Kidney (tissue), 14 donors: ENCODE measurements around the gene RYR3. TPM values are rescaled to one million over a fixed set of nuclear protein-coding genes. Genes with fewer than 3 reads are reported as not detected.

Experiments
- DNase-seq, 5 donors: peaks; one replicate each; pipeline ENCODE4 v3.0.0-alpha.2; 2013 to 2020
- FAIRE-seq: peaks from 2 replicates; lab custom pipeline; 2012; peaks lifted over from hg19 to GRCh38; lab: Jason Lieb, UNC
- H3K27ac ChIP-seq, 2 donors: one replicate each; pipeline ENCODE4 v1.7.0; 2013; ENCODE audit warnings: low read depth in 2 of 2, low read length in 2 of 2, inconsistent platforms in 1 of 2
- H3K27me3 ChIP-seq: one replicate; pipeline ENCODE4 v1.7.1; 2013; ENCODE audit warnings: low read length, inconsistent platforms; ENCODE audit not compliant: control insufficient read depth, insufficient read depth
- H3K36me3 ChIP-seq, 3 donors: one replicate each; pipeline versions ENCODE4 v1.7.0 to v1.7.1; 2013; ENCODE audit warnings: low read length in 3 of 3, control low read depth in 1 of 3, inconsistent platforms in 1 of 3; ENCODE audit not compliant: insufficient read depth in 3 of 3, control insufficient read depth in 2 of 3
- H3K4me1 ChIP-seq, 3 donors: one replicate each; pipeline versions ENCODE4 v1.7.0 to v1.7.1; 2013; ENCODE audit warnings: low read length in 3 of 3, inconsistent platforms in 1 of 3, low read depth in 1 of 3; ENCODE audit not compliant: control insufficient read depth in 2 of 3, insufficient read depth in 2 of 3
- H3K4me3 ChIP-seq, 3 donors: one replicate each; pipeline versions ENCODE4 v1.7.0 to v1.8.1; 2013; ENCODE audit warnings: low read length in 3 of 3, control low read depth in 1 of 3, inconsistent platforms in 1 of 3
- H3K9ac ChIP-seq, 3 donors: one replicate each; pipeline versions ENCODE4 v1.7.0 to v1.7.1; 2013; ENCODE audit warnings: low read length in 3 of 3, control low read depth in 1 of 3, inconsistent platforms in 1 of 3
- H3K9me3 ChIP-seq, 3 donors: one replicate each; pipeline versions ENCODE4 v1.7.0 to v1.7.1; 2013; ENCODE audit warnings: low read length in 3 of 3, control low read depth in 1 of 3, inconsistent platforms in 1 of 3; ENCODE audit not compliant: control insufficient read depth in 2 of 3, insufficient read depth in 1 of 3
- CTCF ChIP-seq: IDR thresholded peaks from 3 replicates; pipeline ENCODE4 v1.5.1; 2012; ENCODE audit warnings: mild to moderate bottlenecking, moderate library complexity, borderline replicate concordance; ENCODE audit not compliant: insufficient read depth; ENCODE audit errors: extremely low read depth
- intact Hi-C: fragments of 100-400 bp; cut with DNase I; formaldehyde crosslinking; loops from one replicate; pipeline ENCODE4 v1.11.1; 2022
- polyA plus RNA-seq: library from polyadenylated mRNA; stranded (reverse); fragments of 350-450 nt; fragmentation: Illumina TruSeq; extraction: RNeasy Lipid Tissue Mini Kit (QIAGEN cat#74804); gene quantifications from one replicate; pipeline ENCODE4 v1.2.3, GENCODE V29; 2014; ENCODE audit warnings: low read depth, low replicate concordance; ENCODE audit not compliant: insufficient read depth
- total RNA-seq: library from RNA; stranded (reverse); fragmentation: NEBNext Ultra II Directional; extraction: Animal tissue kit (Norgen Biotek cat#: 25700); gene quantifications from one replicate; pipeline ENCODE4 v1.2.1, GENCODE V29; 2021
- donor health status: control.
- donor health status: control.
- donor health status: control.
- donor health status: control.
- donor health status: control.
- donor health status: DM: yes; HTN: yes; CAD: no.
- donor health status: Normal renal cell carcinoma (clear cell type).

The RYR3 gene
- total and polyA plus RNA-seq, 2 donors from 2014 or later: 0.90 to 10.5 TPM

- Histone ChIP-seq H3K36me3 (no peaks in the 10 kb centered on the region), H3K4me3 (no peak overlapping the region), H3K9ac (no peak overlapping the region), H3K27me3 (no peaks in the 10 kb centered on the region), H3K27ac (no peak overlapping the region), H3K9me3 (no peaks in the 10 kb centered on the region), H3K4me1 (no peaks in the 10 kb centered on the region)
- DNase-seq: no peak
- no peak for FAIRE-seq
- no peak for TF ChIP-seq CTCF
- intact Hi-C loops: no loop called here
Observed at GRCh38 chr15:33766389-33766788, 455.6 kb downstream of the RYR3 start.

- no peak overlapping the region for H3K4me3 ChIP-seq
- no peak for TF ChIP-seq CTCF
- H3K9me3 ChIP-seq: no peaks in the 10 kb centered on the region
- intact Hi-C loops: no loop called here
- H3K9ac ChIP-seq: no peak overlapping the region
- FAIRE-seq (no peak), DNase-seq (no peak)
- H3K27ac ChIP-seq: no peak overlapping the region
- no peaks in the 10 kb centered on the region for H3K4me1 ChIP-seq
- no peaks in the 10 kb centered on the region for H3K36me3 ChIP-seq
- H3K27me3 ChIP-seq: no peaks in the 10 kb centered on the region
Observed at GRCh38 chr15:33768670-33769190, 458.0 kb downstream of the RYR3 start.

- H3K4me3 ChIP-seq: no peak overlapping the region
- no peak overlapping the region for H3K9ac ChIP-seq
- DNase-seq: no peak
- H3K36me3 ChIP-seq: no peaks in the 10 kb centered on the region
- H3K9me3 ChIP-seq: no peaks in the 10 kb centered on the region
- no peaks in the 10 kb centered on the region for H3K4me1 ChIP-seq
- no peaks in the 10 kb centered on the region for H3K27me3 ChIP-seq
- intact Hi-C loops: no loop called here
- H3K27ac ChIP-seq: no peak overlapping the region
- FAIRE-seq: no peak
- TF ChIP-seq CTCF: no peak
Observed at GRCh38 chr15:33773969-33774368, 463.2 kb downstream of the RYR3 start.

GRCh38 chr15:33778852-33779251 lies 468.1 kb downstream of the RYR3 start:
- DNase-seq (no peak), FAIRE-seq (no peak)
- intact Hi-C loops: no loop called here
- no peak overlapping the region for H3K4me3 ChIP-seq
- TF ChIP-seq CTCF: no peak
- H3K36me3 ChIP-seq: no peaks in the 10 kb centered on the region
- no peak overlapping the region for H3K27ac ChIP-seq
- no peak overlapping the region for H3K9ac ChIP-seq
- no peaks in the 10 kb centered on the region for H3K27me3 ChIP-seq
- H3K9me3 ChIP-seq: no peaks in the 10 kb centered on the region
- H3K4me1 ChIP-seq: no peaks in the 10 kb centered on the region
